Measurements from ENCODE around the gene BRICD5.
"Not testable (repeated sequence)": the region's sequence is repeated elsewhere in the genome, so short reads cannot be mapped to it uniquely, and the experiment has no call there.

The BRICD5 gene

GRCh38 chr16:2223221-2223941, 12.7 kb upstream of the BRICD5 start, which contains the start of gene E4F1:
Gene E4F1, plus strand, starts transcription at chr16:2223591. Its CDS starts 23 bp downstream, at chr16:2223614.
- peak; percentile 99 for DNase-seq (ENCODE audit: low read depth, low spot score)

GRCh38 chr16:2216330-2216729, 5.7 kb upstream of the BRICD5 start:
- no peak for DNase-seq (ENCODE audit: low read depth, low spot score)

- no peak for DNase-seq (ENCODE audit: low read depth, low spot score)
Measured at GRCh38 chr16:2214719-2214968, 4.0 kb upstream of the BRICD5 start, which contains the start of gene PGP. Gene PGP, minus strand, starts transcription at chr16:2214840. Its CDS starts 63 bp downstream, at chr16:2214777.

- DNase-seq (ENCODE audit: low read depth, low spot score), result no peak
Measured at GRCh38 chr16:2213817-2214718, 3.4 kb upstream of the BRICD5 start.

- no peak for DNase-seq (ENCODE audit: low read depth, low spot score)
Measured at GRCh38 chr16:2212362-2213324, 2.0 kb upstream of the BRICD5 start.

GRCh38 chr16:2211923-2212347, 1.3 kb upstream of the BRICD5 start:
- DNase-seq (ENCODE audit: low read depth, low spot score), result no peak

- no peak for DNase-seq (ENCODE audit: low read depth, low spot score)
Measured at GRCh38 chr16:2210009-2210332, 692 bp downstream of the BRICD5 start.

GRCh38 chr16:2209258-2210008, 1.2 kb downstream of the BRICD5 start:
- no peak for DNase-seq (ENCODE audit: low read depth, low spot score)

- DNase-seq (ENCODE audit: low read depth, low spot score), result no peak
Measured at GRCh38 chr16:2208772-2209171, 1.9 kb downstream of the BRICD5 start.

GRCh38 chr16:2208308-2208707, 2.4 kb downstream of the BRICD5 start:
- no peak for DNase-seq (ENCODE audit: low read depth, low spot score)

GRCh38 chr16:2207872-2208271, 2.8 kb downstream of the BRICD5 start:
- DNase-seq (ENCODE audit: low read depth, low spot score), result no peak

- DNase-seq (ENCODE audit: low read depth, low spot score), result no peak
Measured at GRCh38 chr16:2206780-2207433, 3.8 kb downstream of the BRICD5 start.

GRCh38 chr16:2206420-2206779, 4.3 kb downstream of the BRICD5 start:
- no peak for DNase-seq (ENCODE audit: low read depth, low spot score)

- no peak for DNase-seq (ENCODE audit: low read depth, low spot score)
Measured at GRCh38 chr16:2205967-2206313, 4.7 kb downstream of the BRICD5 start.

- DNase-seq (ENCODE audit: low read depth, low spot score), result peak; percentile 72
Measured at GRCh38 chr16:2205104-2205966, 5.3 kb downstream of the BRICD5 start, which contains the start of gene MLST8. Gene MLST8, plus strand, starts transcription at chr16:2205454. Its CDS starts 632 bp downstream, at chr16:2206086.

GRCh38 chr16:2204416-2205103, 6.1 kb downstream of the BRICD5 start:
- DNase-seq (ENCODE audit: low read depth, low spot score), result no peak

GRCh38 chr16:2203119-2203688, 7.5 kb downstream of the BRICD5 start:
- DNase-seq (ENCODE audit: low read depth, low spot score), result not testable (repeated sequence)

GRCh38 chr16:2200313-2200712, 10.3 kb downstream of the BRICD5 start:
- DNase-seq (ENCODE audit: low read depth, low spot score), result no peak
